ENCODE data around the gene PLXDC1.
A peak's percentile ranks its signal among the peaks of the same experiment; 100 is the strongest.

PLXDC1 gene

DNA sequence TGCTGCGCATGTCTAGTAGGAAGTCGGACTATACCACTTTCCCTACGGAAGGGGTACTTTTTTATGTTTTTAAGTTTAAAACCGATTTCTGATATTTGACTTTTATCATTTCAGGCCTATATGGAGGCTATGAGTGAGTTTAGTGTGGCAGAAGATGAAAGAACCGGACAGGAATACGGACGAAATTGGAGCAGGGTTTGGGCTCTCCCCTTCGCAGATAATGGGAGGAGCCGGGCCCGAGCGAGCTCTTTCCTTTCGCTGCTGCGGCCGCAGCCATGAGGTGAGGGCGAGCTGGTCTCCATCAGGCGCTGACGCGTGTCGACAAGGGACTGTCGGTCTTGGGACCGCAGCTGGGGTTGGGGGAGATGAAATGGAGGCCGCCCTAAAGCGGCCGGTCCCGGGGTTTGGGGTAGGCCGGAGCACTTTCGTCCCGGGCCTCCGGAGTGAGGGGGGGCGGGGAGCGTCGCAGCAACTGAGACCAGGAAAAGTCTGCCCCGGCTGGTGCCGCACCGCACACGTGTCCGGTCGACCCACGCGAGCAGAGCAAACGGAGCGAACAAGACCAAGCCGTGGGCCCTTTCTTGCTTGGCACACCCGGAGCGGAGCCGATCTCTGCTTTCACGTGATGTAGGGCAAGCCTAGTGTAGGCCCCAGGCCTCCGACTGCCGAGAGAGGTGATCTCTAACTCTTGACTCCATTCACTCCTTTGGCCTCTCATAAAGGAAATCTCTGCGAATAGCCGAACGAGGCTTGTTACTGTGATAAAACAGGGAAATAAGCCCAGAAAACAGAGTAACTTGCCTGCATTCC, 48.8 kb upstream of the PLXDC1 start, which contains the start of gene RPL19 (continued):
- TF ChIP-seq, protein P1, sequence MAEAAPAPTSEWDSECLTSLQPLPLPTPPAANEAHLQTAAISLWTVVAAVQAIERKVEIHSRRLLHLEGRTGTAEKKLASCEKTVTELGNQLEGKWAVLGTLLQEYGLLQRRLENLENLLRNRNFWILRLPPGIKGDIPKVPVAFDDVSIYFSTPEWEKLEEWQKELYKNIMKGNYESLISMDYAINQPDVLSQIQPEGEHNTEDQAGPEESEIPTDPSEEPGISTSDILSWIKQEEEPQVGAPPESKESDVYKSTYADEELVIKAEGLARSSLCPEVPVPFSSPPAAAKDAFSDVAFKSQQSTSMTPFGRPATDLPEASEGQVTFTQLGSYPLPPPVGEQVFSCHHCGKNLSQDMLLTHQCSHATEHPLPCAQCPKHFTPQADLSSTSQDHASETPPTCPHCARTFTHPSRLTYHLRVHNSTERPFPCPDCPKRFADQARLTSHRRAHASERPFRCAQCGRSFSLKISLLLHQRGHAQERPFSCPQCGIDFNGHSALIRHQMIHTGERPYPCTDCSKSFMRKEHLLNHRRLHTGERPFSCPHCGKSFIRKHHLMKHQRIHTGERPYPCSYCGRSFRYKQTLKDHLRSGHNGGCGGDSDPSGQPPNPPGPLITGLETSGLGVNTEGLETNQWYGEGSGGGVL (tag by site-specific recombination; IDR thresholded peaks at IDR 0.05): no peak
- TF ChIP-seq ZNF132 (tag by site-specific recombination; IDR thresholded peaks at IDR 0.05; ENCODE audit: borderline replicate concordance) (no peak), ZNF121 (tag by site-specific recombination; IDR thresholded peaks at IDR 0.05) (no peak), ZNF501 (tag by site-specific recombination; IDR thresholded peaks at IDR 0.05) (no peak), ZBTB48 (tag by site-specific recombination; IDR thresholded peaks at IDR 0.05) (peak; percentile 48; the same call in 1 of the 2 replicates), ZBTB17 (tag by site-specific recombination; IDR thresholded peaks at IDR 0.05) (peak; percentile 61; the same call in 1 of the 2 replicates), KLF10 (tag by site-specific recombination; IDR thresholded peaks at IDR 0.05) (0 out of 2 replicates have a peak, but pooled peaks have one; percentile 65), SP7 (tag by site-specific recombination; IDR thresholded peaks at IDR 0.05) (peak; percentile 76; the same call in 1 of the 2 replicates), GLIS2 (tag by site-specific recombination; IDR thresholded peaks at IDR 0.05) (no peak), ZNF391 (tag by site-specific recombination; IDR thresholded peaks at IDR 0.05; ENCODE audit: borderline replicate concordance, low read depth) (no peak), ZNF335 (tag by site-specific recombination; conservative IDR thresholded peaks at IDR 0.05) (peak; percentile 44), ZNF747 (tag by site-specific recombination; IDR thresholded peaks at IDR 0.05) (no peak), ZNF521 (tag by site-specific recombination; IDR thresholded peaks at IDR 0.05) (no peak), HOXA7 (CRISPR knock-in tag; IDR thresholded peaks at IDR 0.05; ENCODE audit: borderline replicate concordance) (0 out of 2 replicates have a peak, but pooled peaks have one; percentile 52), SP3 (tag by site-specific recombination; IDR thresholded peaks at IDR 0.05) (peak; percentile 75), ZNF514 (tag by site-specific recombination; IDR thresholded peaks at IDR 0.05) (no peak), BCL11B (tag by site-specific recombination; IDR thresholded peaks at IDR 0.05; ENCODE audit: low read depth) (no peak), ZNF701 (tag by site-specific recombination; IDR thresholded peaks at IDR 0.05) (no peak), ZFP41 (tag by site-specific recombination; IDR thresholded peaks at IDR 0.05; ENCODE audit: borderline replicate concordance) (no peak), ZNF366 (tag by site-specific recombination; conservative IDR thresholded peaks at IDR 0.05) (no peak), KLF9 (tag by site-specific recombination; IDR thresholded peaks at IDR 0.05; ENCODE audit: low read depth) (peak; percentile 70), ZNF2 (tag by site-specific recombination; IDR thresholded peaks at IDR 0.05) (no peak), KLF7 (tag by site-specific recombination; IDR thresholded peaks at IDR 0.05; ENCODE audit: borderline replicate concordance) (no peak)
- TF ChIP-seq, protein P2, sequence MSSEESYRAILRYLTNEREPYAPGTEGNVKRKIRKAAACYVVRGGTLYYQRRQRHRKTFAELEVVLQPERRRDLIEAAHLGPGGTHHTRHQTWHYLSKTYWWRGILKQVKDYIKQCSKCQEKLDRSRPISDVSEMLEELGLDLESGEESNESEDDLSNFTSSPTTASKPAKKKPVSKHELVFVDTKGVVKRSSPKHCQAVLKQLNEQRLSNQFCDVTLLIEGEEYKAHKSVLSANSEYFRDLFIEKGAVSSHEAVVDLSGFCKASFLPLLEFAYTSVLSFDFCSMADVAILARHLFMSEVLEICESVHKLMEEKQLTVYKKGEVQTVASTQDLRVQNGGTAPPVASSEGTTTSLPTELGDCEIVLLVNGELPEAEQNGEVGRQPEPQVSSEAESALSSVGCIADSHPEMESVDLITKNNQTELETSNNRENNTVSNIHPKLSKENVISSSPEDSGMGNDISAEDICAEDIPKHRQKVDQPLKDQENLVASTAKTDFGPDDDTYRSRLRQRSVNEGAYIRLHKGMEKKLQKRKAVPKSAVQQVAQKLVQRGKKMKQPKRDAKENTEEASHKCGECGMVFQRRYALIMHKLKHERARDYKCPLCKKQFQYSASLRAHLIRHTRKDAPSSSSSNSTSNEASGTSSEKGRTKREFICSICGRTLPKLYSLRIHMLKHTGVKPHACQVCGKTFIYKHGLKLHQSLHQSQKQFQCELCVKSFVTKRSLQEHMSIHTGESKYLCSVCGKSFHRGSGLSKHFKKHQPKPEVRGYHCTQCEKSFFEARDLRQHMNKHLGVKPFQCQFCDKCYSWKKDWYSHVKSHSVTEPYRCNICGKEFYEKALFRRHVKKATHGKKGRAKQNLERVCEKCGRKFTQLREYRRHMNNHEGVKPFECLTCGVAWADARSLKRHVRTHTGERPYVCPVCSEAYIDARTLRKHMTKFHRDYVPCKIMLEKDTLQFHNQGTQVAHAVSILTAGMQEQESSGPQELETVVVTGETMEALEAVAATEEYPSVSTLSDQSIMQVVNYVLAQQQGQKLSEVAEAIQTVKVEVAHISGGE (tag by site-specific recombination; conservative IDR thresholded peaks at IDR 0.05; ENCODE audit: low read depth): peak; percentile 68
- TF ChIP-seq, protein P3, sequence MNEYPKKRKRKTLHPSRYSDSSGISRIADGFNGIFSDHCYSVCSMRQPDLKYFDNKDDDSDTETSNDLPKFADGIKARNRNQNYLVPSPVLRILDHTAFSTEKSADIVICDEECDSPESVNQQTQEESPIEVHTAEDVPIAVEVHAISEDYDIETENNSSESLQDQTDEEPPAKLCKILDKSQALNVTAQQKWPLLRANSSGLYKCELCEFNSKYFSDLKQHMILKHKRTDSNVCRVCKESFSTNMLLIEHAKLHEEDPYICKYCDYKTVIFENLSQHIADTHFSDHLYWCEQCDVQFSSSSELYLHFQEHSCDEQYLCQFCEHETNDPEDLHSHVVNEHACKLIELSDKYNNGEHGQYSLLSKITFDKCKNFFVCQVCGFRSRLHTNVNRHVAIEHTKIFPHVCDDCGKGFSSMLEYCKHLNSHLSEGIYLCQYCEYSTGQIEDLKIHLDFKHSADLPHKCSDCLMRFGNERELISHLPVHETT (tag by site-specific recombination; IDR thresholded peaks at IDR 0.05): peak; percentile 38
- TF ChIP-seq, protein P4, sequence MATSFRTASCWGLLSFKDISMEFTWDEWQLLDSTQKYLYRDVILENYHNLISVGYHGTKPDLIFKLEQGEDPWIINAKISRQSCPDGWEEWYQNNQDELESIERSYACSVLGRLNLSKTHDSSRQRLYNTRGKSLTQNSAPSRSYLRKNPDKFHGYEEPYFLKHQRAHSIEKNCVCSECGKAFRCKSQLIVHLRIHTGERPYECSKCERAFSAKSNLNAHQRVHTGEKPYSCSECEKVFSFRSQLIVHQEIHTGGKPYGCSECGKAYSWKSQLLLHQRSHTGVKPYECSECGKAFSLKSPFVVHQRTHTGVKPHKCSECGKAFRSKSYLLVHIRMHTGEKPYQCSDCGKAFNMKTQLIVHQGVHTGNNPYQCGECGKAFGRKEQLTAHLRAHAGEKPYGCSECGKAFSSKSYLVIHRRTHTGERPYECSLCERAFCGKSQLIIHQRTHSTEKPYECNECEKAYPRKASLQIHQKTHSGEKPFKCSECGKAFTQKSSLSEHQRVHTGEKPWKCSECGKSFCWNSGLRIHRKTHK (tag by site-specific recombination; IDR thresholded peaks at IDR 0.05): no peak
- TF ChIP-seq, protein P5, sequence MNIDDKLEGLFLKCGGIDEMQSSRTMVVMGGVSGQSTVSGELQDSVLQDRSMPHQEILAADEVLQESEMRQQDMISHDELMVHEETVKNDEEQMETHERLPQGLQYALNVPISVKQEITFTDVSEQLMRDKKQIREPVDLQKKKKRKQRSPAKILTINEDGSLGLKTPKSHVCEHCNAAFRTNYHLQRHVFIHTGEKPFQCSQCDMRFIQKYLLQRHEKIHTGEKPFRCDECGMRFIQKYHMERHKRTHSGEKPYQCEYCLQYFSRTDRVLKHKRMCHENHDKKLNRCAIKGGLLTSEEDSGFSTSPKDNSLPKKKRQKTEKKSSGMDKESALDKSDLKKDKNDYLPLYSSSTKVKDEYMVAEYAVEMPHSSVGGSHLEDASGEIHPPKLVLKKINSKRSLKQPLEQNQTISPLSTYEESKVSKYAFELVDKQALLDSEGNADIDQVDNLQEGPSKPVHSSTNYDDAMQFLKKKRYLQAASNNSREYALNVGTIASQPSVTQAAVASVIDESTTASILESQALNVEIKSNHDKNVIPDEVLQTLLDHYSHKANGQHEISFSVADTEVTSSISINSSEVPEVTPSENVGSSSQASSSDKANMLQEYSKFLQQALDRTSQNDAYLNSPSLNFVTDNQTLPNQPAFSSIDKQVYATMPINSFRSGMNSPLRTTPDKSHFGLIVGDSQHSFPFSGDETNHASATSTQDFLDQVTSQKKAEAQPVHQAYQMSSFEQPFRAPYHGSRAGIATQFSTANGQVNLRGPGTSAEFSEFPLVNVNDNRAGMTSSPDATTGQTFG (tag by site-specific recombination; IDR thresholded peaks at IDR 0.05; ENCODE audit: borderline replicate concordance): no peak
- TF ChIP-seq, protein P6, sequence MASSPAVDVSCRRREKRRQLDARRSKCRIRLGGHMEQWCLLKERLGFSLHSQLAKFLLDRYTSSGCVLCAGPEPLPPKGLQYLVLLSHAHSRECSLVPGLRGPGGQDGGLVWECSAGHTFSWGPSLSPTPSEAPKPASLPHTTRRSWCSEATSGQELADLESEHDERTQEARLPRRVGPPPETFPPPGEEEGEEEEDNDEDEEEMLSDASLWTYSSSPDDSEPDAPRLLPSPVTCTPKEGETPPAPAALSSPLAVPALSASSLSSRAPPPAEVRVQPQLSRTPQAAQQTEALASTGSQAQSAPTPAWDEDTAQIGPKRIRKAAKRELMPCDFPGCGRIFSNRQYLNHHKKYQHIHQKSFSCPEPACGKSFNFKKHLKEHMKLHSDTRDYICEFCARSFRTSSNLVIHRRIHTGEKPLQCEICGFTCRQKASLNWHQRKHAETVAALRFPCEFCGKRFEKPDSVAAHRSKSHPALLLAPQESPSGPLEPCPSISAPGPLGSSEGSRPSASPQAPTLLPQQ (tag by site-specific recombination; IDR thresholded peaks at IDR 0.05): no peak
